Germinal center (tissue), 1 donor: ENCODE measurements around the gene POLD4.

ENCODE experiments used
- DNase-seq: peaks from one replicate; pipeline ENCODE4 v3.0.0; 2012; ENCODE audit warnings: mixed read lengths, low spot score

The POLD4 gene

GRCh38 chr11:67302571-67303131, 50.7 kb downstream of the POLD4 start:
- DNase-seq: no peak

GRCh38 chr11:67301951-67302516, 51.3 kb downstream of the POLD4 start:
- no peak for DNase-seq

GRCh38 chr11:67301313-67301921, 51.9 kb downstream of the POLD4 start:
- DNase-seq: no peak
